Renal pelvis (tissue), 4 donors: ENCODE results near the gene ZNF324. TPM values are rescaled to one million over a fixed set of nuclear protein-coding genes. Genes with fewer than 3 reads are reported as not detected.

Source experiments
- DNase-seq: peaks from one replicate; pipeline ENCODE4 v3.0.0-alpha.2; 2013
- polyA plus RNA-seq, 3 donors: library from polyadenylated mRNA; unstranded; fragments of 120-200 nt; gene quantifications; one replicate each; pipeline ENCODE4 v1.2.1, GENCODE V29; 2013; ENCODE audit not compliant: insufficient read length in 3 of 3

ZNF324 gene
- polyA plus RNA-seq, 3 donors: 10.0 to 13.4 (median 11.0) TPM

DNA sequence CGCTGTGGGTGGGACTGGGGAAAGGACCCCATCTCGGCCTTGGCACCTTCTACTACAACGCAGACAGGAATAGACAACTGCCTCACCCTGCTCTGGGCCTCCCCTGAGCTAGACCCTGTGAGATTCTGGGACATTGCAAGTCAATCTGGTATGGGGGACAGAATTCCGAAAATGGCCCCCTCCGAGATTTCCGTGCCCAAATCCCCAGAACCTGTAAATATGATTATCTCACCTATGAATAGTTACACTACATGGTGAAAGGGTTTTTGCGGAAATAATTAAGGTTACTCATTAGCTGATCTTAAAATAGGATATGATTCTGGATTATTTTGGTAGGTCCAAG is 53.3 kb downstream of the ZNF324 start:
- DNase-seq: no peak

DNA sequence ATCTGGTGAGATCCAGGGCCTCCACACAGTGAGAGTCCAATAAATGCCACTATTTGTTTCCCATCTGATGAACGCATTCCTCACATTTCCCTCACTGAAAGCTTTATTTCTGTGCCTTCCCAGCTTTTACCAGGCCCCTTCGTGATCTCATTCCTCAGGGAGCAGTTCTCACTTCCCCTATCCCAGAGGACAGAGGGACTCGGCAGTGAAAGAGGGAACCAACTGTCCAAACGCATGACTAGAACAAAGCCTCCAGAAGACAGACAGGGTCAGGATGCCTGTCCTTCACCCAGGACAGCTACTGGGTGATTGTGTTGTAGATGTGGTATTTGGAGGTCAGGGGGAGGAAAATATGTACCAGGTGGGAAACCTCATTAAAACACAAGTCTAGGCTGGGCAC is 54.8 kb downstream of the ZNF324 start:
- DNase-seq: no peak

DNA sequence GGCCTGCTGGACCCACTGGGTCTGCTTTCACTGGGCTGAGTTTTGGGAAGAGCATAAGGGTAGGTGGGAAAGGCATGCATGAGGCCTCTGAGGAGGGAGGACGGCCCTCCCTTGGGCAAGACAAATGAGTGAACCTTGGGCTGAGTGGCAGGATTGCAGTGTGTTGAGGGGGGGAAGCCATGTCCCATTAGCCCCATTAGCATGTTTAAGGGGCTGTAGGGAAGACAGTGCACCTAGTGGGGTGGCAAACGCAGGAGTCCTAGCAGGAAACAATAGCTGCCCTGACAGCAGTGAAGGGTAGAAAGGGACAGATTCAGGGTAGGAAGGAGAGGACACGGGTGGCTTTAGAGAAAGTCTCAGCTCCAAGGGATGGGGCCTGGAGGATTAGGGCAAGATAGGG is 55.8 kb downstream of the ZNF324 start:
- no peak for DNase-seq

Other genes starting within 250 kb of the ZNF324 start
- 10 to 100 TPM; 34.2 to 47.5 (median 44.4) TPM for gene ZNF544, start 238.2 kb upstream of the ZNF324 start, polyA plus RNA-seq
- gene ZNF8, start 188.1 kb upstream of the ZNF324 start, polyA plus RNA-seq: 10 to 100 TPM in 2 of 3 donors, 1 to 10 TPM in 1; 6.6 to 10.7 (median 10.5) TPM
- 10 to 100 TPM; 53.5 to 61.2 (median 59.1) TPM for gene ERVK3-1, start 161.7 kb upstream of the ZNF324 start, polyA plus RNA-seq
- 1 to 10 TPM; 3.8 to 4.1 (median 4.0) TPM for gene ZSCAN22, start 140.1 kb upstream of the ZNF324 start, polyA plus RNA-seq
- 1 to 10 TPM; 1.6 to 2.1 (median 2.0) TPM for gene A1BG, start 113.6 kb upstream of the ZNF324 start, polyA plus RNA-seq
- 1 to 10 TPM; 5.0 to 7.1 (median 5.5) TPM for gene ZNF497, start 104.3 kb upstream of the ZNF324 start, polyA plus RNA-seq
- gene ZNF837, start 86.0 kb upstream of the ZNF324 start, polyA plus RNA-seq: 1 to 10 TPM; 5.6 to 6.2 (median 5.8) TPM
- 1,000 to 10,000 TPM in 2 of 3 donors, 100 to 1,000 TPM in 1; 960 to 1,160 (median 1,095) TPM for gene RPS5, start 79.8 kb upstream of the ZNF324 start, polyA plus RNA-seq
- gene RNF225, start 71.4 kb upstream of the ZNF324 start, polyA plus RNA-seq: not detected
- gene ZNF584, start 58.4 kb upstream of the ZNF324 start, polyA plus RNA-seq: 10 to 100 TPM; 13.2 to 16.5 (median 13.9) TPM
- gene ZNF132, start 26.9 kb upstream of the ZNF324 start, polyA plus RNA-seq: 10 to 100 TPM; 13.6 to 16.7 (median 15.1) TPM
- 1 to 10 TPM; 7.2 to 7.6 (median 7.2) TPM for gene ZNF324B, start 15.5 kb upstream of the ZNF324 start, polyA plus RNA-seq
- 10 to 100 TPM; 17.3 to 23.4 (median 19.3) TPM for gene ZNF446, start 9.3 kb downstream of the ZNF324 start, polyA plus RNA-seq
- 10 to 100 TPM; 13.3 to 13.8 (median 13.6) TPM for gene SLC27A5, start 44.9 kb downstream of the ZNF324 start, polyA plus RNA-seq
- gene ZBTB45, start 52.7 kb downstream of the ZNF324 start, polyA plus RNA-seq: 10 to 100 TPM; 14.5 to 19.1 (median 16.1) TPM
- 100 to 1,000 TPM; 644 to 816 (median 758) TPM for gene TRIM28, start 77.0 kb downstream of the ZNF324 start, polyA plus RNA-seq
- gene CHMP2A, start 88.0 kb downstream of the ZNF324 start, polyA plus RNA-seq: 100 to 1,000 TPM; 117 to 136 (median 126) TPM
- 100 to 1,000 TPM in 1 of 3 donors, 10 to 100 TPM in 2; 90.2 to 109 (median 97.5) TPM for gene UBE2M, start 91.5 kb downstream of the ZNF324 start, polyA plus RNA-seq
- 10 to 100 TPM; 31.0 to 59.2 (median 54.2) TPM for gene MZF1, start 106.3 kb downstream of the ZNF324 start, polyA plus RNA-seq